HFF-Myc (cell line): ENCODE results near the gene CPLX4.

Experiments
- DNase-seq: peaks from one replicate; pipeline ENCODE4 v3.0.0-alpha.2; 2011; ENCODE audit warnings: low read depth; ENCODE audit errors: extremely low read depth
- H3K4me3 ChIP-seq: replicated peaks from 2 replicates; pipeline ENCODE4 v1.5.1; 2011; ENCODE audit warnings: low read depth, mild to moderate bottlenecking, control low read depth, low read length
- CTCF ChIP-seq: IDR thresholded peaks from 2 replicates; pipeline ENCODE4 v1.5.1; 2012; ENCODE audit warnings: mild to moderate bottlenecking, low read depth, low read length, control low read depth; ENCODE audit errors: missing control alignments

Gene CPLX4

GRCh38 chr18:59301929-59302328, 16.5 kb downstream of the CPLX4 start:
- TF ChIP-seq CTCF: no peak
- no peak for DNase-seq
- H3K4me3 ChIP-seq: no peak overlapping the region

- DNase-seq: no peak
- no peak for TF ChIP-seq CTCF
These were observed 17.7 kb downstream of the CPLX4 start for GRCh38 chr18:59300676-59301285.

GRCh38 chr18:59298871-59299270, 19.6 kb downstream of the CPLX4 start:
- DNase-seq: no peak
- TF ChIP-seq CTCF: no peak
- no peak overlapping the region for H3K4me3 ChIP-seq

More at GRCh38 chr18:59300676-59301285, 17.7 kb downstream of the CPLX4 start:
- H3K4me3 ChIP-seq: no peak overlapping the region

GRCh38 chr18:59293317-59293716, 25.1 kb downstream of the CPLX4 start:
- TF ChIP-seq CTCF: no peak
- no peak for DNase-seq
- no peak overlapping the region for H3K4me3 ChIP-seq

GRCh38 chr18:59286341-59286740, 32.1 kb downstream of the CPLX4 start:
- no peak for TF ChIP-seq CTCF
- no peak for DNase-seq
- no peak overlapping the region for H3K4me3 ChIP-seq

GRCh38 chr18:59282341-59282740, 36.1 kb downstream of the CPLX4 start:
- no peak overlapping the region for H3K4me3 ChIP-seq
- no peak for DNase-seq
- TF ChIP-seq CTCF: no peak

GRCh38 chr18:59279722-59280121, 38.7 kb downstream of the CPLX4 start:
- DNase-seq: no peak
- H3K4me3 ChIP-seq: no peak overlapping the region
- no peak for TF ChIP-seq CTCF
